GM13977 (cell line): ENCODE measurements around the gene REPS2.

Source experiments
- DNase-seq: peaks from one replicate; pipeline ENCODE4 v3.0.0; 2012; ENCODE audit warnings: low spot score
- CTCF ChIP-seq: IDR thresholded peaks from 2 replicates; pipeline ENCODE4 v1.5.1; 2012; ENCODE audit warnings: mild to moderate bottlenecking, control low read depth; ENCODE audit not compliant: insufficient read depth; ENCODE audit errors: extremely low read depth, missing control alignments
- in situ Hi-C: fragments of 300-500 bp; cut with MboI; formaldehyde crosslinking; loops from one replicate; pipeline ENCODE4 v1.12.0; 2022; ENCODE audit warnings: low sequenced_read_pairs, low pct_unique_long_range_greater_than_20kb, mixed read lengths, inconsistent platforms; ENCODE audit not compliant: unreplicated experiment

The REPS2 gene

GRCh38 chrX:16946361-16946964, at the start of gene REPS2:
REPS2 (plus strand) TSS chrX:16946658; CDS start chrX:16946862, 204 bp downstream.
- peak; percentile 85 for DNase-seq
- in situ Hi-C loops, result no loop called here
- TF ChIP-seq CTCF, result peak; percentile 24

- TF ChIP-seq CTCF, result no peak
- no peak for DNase-seq
- in situ Hi-C loops, result no loop called here
Measured at GRCh38 chrX:16897445-16897844, 49.0 kb upstream of the REPS2 start.

GRCh38 chrX:16903274-16904022, 43.0 kb upstream of the REPS2 start:
- no peak for DNase-seq
- TF ChIP-seq CTCF, result no peak
- in situ Hi-C loops, result no loop called here

- TF ChIP-seq CTCF, result no peak
- no peak for DNase-seq
- in situ Hi-C loops, result no loop called here
Measured at GRCh38 chrX:16910376-16910775, 36.1 kb upstream of the REPS2 start.

- DNase-seq, result no peak
- in situ Hi-C loops, result no loop called here
- no peak for TF ChIP-seq CTCF
Measured at GRCh38 chrX:16914058-16914457, 32.4 kb upstream of the REPS2 start.

GRCh38 chrX:16916561-16916960, 29.9 kb upstream of the REPS2 start:
- TF ChIP-seq CTCF, result no peak
- in situ Hi-C loops, result no loop called here
- no peak for DNase-seq
